Measurements from ENCODE around the gene ARHGEF17.

Gene ARHGEF17

GRCh38 chr11:73313652-73314051, 5.6 kb downstream of the ARHGEF17 start:
- TF ChIP-seq CTCF (conservative IDR thresholded peaks at IDR 0.05; ENCODE audit: low read depth, low read length), result no peak
- H3K4me3 ChIP-seq (ENCODE audit: low read depth, low read length), result peak overlapping the region; percentile 81
- no peak for DNase-seq (ENCODE audit: low read depth)

- peak overlapping the region; percentile 81 for H3K4me3 ChIP-seq (ENCODE audit: low read depth, low read length)
- TF ChIP-seq CTCF (conservative IDR thresholded peaks at IDR 0.05; ENCODE audit: low read depth, low read length), result peak; percentile 28
- peak; percentile 95 for DNase-seq (ENCODE audit: low read depth)
These were observed 6.3 kb downstream of the ARHGEF17 start for GRCh38 chr11:73314117-73314961.

- peak overlapping the region; percentile 17 for H3K4me3 ChIP-seq (ENCODE audit: low read depth, low read length)
- no peak for DNase-seq (ENCODE audit: low read depth)
- TF ChIP-seq CTCF (conservative IDR thresholded peaks at IDR 0.05; ENCODE audit: low read depth, low read length), result no peak
These were observed 7.4 kb downstream of the ARHGEF17 start for GRCh38 chr11:73315293-73316020.

- DNase-seq (ENCODE audit: low read depth), result no peak
- no peak overlapping the region for H3K4me3 ChIP-seq (ENCODE audit: low read depth, low read length)
- no peak for TF ChIP-seq CTCF (conservative IDR thresholded peaks at IDR 0.05; ENCODE audit: low read depth, low read length)
These were observed 8.3 kb downstream of the ARHGEF17 start for GRCh38 chr11:73316422-73316821.

GRCh38 chr11:73317373-73317772, 9.3 kb downstream of the ARHGEF17 start:
- TF ChIP-seq CTCF (conservative IDR thresholded peaks at IDR 0.05; ENCODE audit: low read depth, low read length), result no peak
- no peak overlapping the region for H3K4me3 ChIP-seq (ENCODE audit: low read depth, low read length)

GRCh38 chr11:73317803-73318202, 9.7 kb downstream of the ARHGEF17 start:
- no peak overlapping the region for H3K4me3 ChIP-seq (ENCODE audit: low read depth, low read length)
- peak; percentile 33 for DNase-seq (ENCODE audit: low read depth)
- TF ChIP-seq CTCF (conservative IDR thresholded peaks at IDR 0.05; ENCODE audit: low read depth, low read length), result no peak

More at GRCh38 chr11:73317373-73317772, 9.3 kb downstream of the ARHGEF17 start:
- DNase-seq (ENCODE audit: low read depth), result no peak

Measured in choroid plexus epithelial cell (primary cell).